Sigmoid colon (tissue), 4 donors: Measurements from ENCODE around the gene EIF2A.

Experiments used
- EP300 ChIP-seq, 4 donors: sonication (generic); formaldehyde crosslinking; IDR thresholded peaks; one replicate each; pipeline ENCODE4 v1.6.1; 2017; ENCODE audit warnings: antibody characterized with exemption in 4 of 4
- POLR2A ChIP-seq, 2 donors: fragments of 450-650 bp; IDR thresholded peaks; one replicate each; pipeline ENCODE4 v1.6.1; 2016; ENCODE audit warnings: antibody characterized with exemption in 2 of 2, mild to moderate bottlenecking in 2 of 2, moderate library complexity in 2 of 2

GRCh38 chr3:150521463-150521862 lies 25.1 kb upstream of the EIF2A start:
- TF ChIP-seq POLR2A (IDR thresholded peaks at IDR 0.05) = no peak
- no peak for TF ChIP-seq EP300 (IDR thresholded peaks at IDR 0.05)
